A549 treated with CORT108297 at 1 μM for 4 hours (cell line): Measurements from ENCODE around the gene TLCD4. TPM values are rescaled to one million over a fixed set of nuclear protein-coding genes. Genes with fewer than 3 reads are reported as not detected.

ENCODE experiments used
- total RNA-seq: library from RNA; stranded (reverse); fragments of 200-300 nt; extraction: Qiagen RNA extraction; gene quantifications from 5 replicates; pipeline ENCODE4 v1.2.3, GENCODE V29; 2022

Gene TLCD4, protein sequence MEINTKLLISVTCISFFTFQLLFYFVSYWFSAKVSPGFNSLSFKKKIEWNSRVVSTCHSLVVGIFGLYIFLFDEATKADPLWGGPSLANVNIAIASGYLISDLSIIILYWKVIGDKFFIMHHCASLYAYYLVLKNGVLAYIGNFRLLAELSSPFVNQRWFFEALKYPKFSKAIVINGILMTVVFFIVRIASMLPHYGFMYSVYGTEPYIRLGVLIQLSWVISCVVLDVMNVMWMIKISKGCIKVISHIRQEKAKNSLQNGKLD
- 7.2 to 13.5 TPM (median 10.6 TPM) in 5 replicates for total RNA-seq

DNA sequence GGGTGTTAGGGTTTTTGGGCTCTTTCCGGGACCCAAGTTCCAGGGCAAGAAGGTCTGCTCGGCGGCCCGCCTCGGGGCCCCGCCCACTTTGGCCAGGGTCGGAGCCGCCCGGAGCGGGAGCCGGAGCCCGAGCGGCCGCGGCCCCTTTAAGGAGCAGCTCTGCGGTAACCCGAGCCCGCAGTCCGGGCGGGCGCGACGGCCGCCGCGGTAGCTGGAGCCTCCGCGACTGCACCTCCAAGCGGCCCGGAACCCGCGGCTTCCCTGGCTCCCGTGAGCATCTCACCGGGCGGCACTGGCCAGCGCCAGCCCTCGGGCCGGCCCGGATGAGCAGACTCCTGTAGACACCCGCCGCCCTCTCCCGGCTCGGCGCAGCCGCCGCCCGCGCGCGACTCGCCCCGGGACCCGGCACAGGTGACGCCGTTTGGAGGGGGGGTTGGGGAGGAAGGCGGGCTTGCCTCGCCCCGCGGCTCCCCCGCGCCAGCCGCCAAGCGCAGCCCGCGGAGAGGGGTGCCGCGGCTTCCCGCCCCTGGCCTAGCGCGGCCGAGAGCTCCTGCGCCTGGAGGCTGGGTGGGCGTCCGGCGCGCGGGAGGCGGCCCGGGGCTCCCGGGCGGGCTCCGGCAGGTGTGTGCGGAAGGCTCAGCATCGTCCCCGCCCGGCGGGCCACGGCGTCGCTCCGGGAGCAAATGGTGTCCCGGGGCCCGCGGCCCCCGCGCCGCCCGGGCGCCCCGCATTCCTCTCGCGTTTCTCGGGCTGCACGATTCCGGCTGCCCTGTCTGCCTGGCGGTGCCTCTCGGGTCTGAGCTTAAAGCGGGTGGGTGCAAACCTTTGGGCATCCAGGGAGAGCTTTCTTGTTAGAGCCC lies at the start of gene TLCD4:
Gene TLCD4 (plus strand): TSS at position 149 of the 860 bp plus-strand sequence. CDS start 26,547 bp downstream, outside the sequence.

DNA sequence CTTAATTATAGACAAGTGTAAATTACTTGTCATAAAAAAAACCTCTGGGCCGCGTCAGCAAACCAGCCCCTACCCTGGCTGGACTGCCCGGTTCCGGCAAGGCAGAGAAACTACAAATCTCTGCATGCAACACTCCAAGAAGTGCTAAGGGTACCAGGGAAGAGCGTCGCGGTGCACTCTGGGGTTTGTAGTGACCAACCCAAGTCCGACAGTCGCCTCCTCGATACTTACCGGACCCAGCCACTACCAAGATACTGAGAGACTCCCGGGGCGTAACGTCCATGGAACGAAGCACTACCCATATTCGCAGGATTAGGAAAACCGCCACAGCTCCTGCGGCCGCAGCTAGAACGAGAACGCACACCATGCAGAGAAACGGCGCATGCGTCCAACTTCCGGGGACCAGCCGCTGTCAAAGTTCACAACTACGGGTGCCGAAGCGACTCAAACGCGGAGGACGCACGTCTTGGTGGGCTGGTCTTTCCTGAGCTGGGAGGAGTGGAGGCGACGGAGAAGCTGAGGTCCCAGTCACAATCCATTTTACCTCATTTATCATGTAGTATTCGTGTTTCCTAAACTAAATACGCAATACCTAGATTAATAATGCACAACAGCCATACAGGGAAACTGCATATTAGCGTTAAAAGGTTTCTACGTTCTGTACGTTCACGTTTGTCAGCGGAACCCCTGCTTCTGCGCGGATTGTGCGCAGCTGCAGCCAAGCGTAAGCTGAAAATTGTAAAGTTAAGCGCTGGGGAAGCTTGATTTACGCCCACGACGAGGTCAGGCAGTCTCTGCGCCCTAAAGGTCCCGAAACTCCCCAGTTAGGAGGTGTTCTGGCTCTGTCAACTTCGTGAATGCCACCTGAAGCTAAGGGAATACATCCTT lies 44.4 kb upstream of the TLCD4 start, which contains the start of gene ALG14:
Gene ALG14 (minus strand): TSS at position 420 of the 888 bp plus-strand sequence. CDS start 53 bp downstream, at position 367.

Other genes starting within 250 kb of the TLCD4 start
- 48.0 to 59.9 TPM (median 53.0 TPM) in 5 replicates for gene CNN3, start 190.2 kb upstream of the TLCD4 start, total RNA-seq
- 4.0 to 8.4 TPM (median 7.3 TPM) in 5 replicates for gene ALG14, start 44.4 kb upstream of the TLCD4 start, total RNA-seq
- gene RWDD3, start 116.9 kb downstream of the TLCD4 start, total RNA-seq, result 9.4 to 11.7 TPM (median 10.8 TPM) in 5 replicates